CD4-positive, alpha-beta T cell treated with Interleukin-6 for 4 hours (primary cell): ENCODE measurements around the gene HIVEP2.

Experiments
- DNase-seq: peaks from one replicate; pipeline ENCODE4 v3.0.0-alpha.2; 2020; ENCODE audit warnings: mixed read lengths

HIVEP2 gene

GRCh38 chr6:142764311-142764710 lies 180.7 kb downstream of the HIVEP2 start:
- DNase-seq, result no peak

GRCh38 chr6:142763205-142763604 lies 181.8 kb downstream of the HIVEP2 start:
- DNase-seq, result no peak

GRCh38 chr6:142761756-142762155 lies 183.2 kb downstream of the HIVEP2 start:
- no peak for DNase-seq

GRCh38 chr6:142760152-142760551 lies 184.8 kb downstream of the HIVEP2 start:
- no peak for DNase-seq

GRCh38 chr6:142758629-142759025 lies 186.3 kb downstream of the HIVEP2 start:
- DNase-seq, result no peak

GRCh38 chr6:142757852-142758628 lies 186.9 kb downstream of the HIVEP2 start:
- DNase-seq, result no peak

GRCh38 chr6:142756215-142756630 lies 188.8 kb downstream of the HIVEP2 start:
- DNase-seq, result no peak

GRCh38 chr6:142753196-142753595 lies 191.8 kb downstream of the HIVEP2 start:
- no peak for DNase-seq

- no peak for DNase-seq
Observed at GRCh38 chr6:142752348-142752747, 192.6 kb downstream of the HIVEP2 start.

GRCh38 chr6:142751452-142751851 lies 193.5 kb downstream of the HIVEP2 start:
- DNase-seq, result no peak

GRCh38 chr6:142750998-142751397 lies 194.0 kb downstream of the HIVEP2 start:
- DNase-seq, result no peak

- DNase-seq, result no peak
Observed at GRCh38 chr6:142749556-142749955, 195.4 kb downstream of the HIVEP2 start.

GRCh38 chr6:142746524-142746923 lies 198.5 kb downstream of the HIVEP2 start:
- peak; percentile 56 for DNase-seq

- DNase-seq, result no peak
Observed at GRCh38 chr6:142744836-142745235, 200.1 kb downstream of the HIVEP2 start.

GRCh38 chr6:142740449-142740848 lies 204.5 kb downstream of the HIVEP2 start:
- no peak for DNase-seq

- DNase-seq, result no peak
Observed at GRCh38 chr6:142738731-142739130, 206.2 kb downstream of the HIVEP2 start.

- DNase-seq, result no peak
Observed at GRCh38 chr6:142738035-142738396, 207.0 kb downstream of the HIVEP2 start.

GRCh38 chr6:142737368-142738034 lies 207.5 kb downstream of the HIVEP2 start:
- DNase-seq, result no peak

GRCh38 chr6:142735204-142735603 lies 209.8 kb downstream of the HIVEP2 start:
- DNase-seq, result no peak

GRCh38 chr6:142732790-142733189 lies 212.2 kb downstream of the HIVEP2 start:
- peak; percentile 19 for DNase-seq

- DNase-seq, result no peak
Observed at GRCh38 chr6:142731611-142732010, 213.4 kb downstream of the HIVEP2 start.

- DNase-seq, result no peak
Observed at GRCh38 chr6:142729618-142730017, 215.4 kb downstream of the HIVEP2 start.

GRCh38 chr6:142728910-142729481 lies 216.0 kb downstream of the HIVEP2 start:
- no peak for DNase-seq

GRCh38 chr6:142728364-142728763 lies 216.6 kb downstream of the HIVEP2 start:
- DNase-seq, result no peak
